K562 (cell line): ENCODE data around the gene TRIM47. TPM values are rescaled to one million over a fixed set of nuclear protein-coding genes. Genes with fewer than 3 reads are reported as not detected.

Experiments used
- BRD9 ChIP-seq: fragments of 450-650 bp; IDR thresholded peaks from 2 replicates; pipeline ENCODE4 v1.6.1; 2018; ENCODE audit warnings: low read depth; ENCODE audit not compliant: partially characterized antibody
- CREB1 ChIP-seq, 2 experiments: sonication (generic) in 1 of 2; formaldehyde crosslinking in 1 of 2; IDR thresholded peaks; 2 replicates each; pipeline versions ENCODE4 v1.6.1 to v1.8.0; 2012 to 2022; ENCODE audit warnings: inconsistent platforms in 1 of 2, mild to moderate bottlenecking in 1 of 2, missing genetic modification reagents in 1 of 2, moderate library complexity in 1 of 2
- DMBX1 ChIP-seq: fragments of 250-450 bp; sonication (Bioruptor Pico); IDR thresholded peaks from 2 replicates; pipeline ENCODE4 v1.8.0; 2022; ENCODE audit warnings: inconsistent platforms, mild to moderate bottlenecking, moderate library complexity, borderline replicate concordance
- ELF1 ChIP-seq: fragments of 200-800 bp; sonication (Bioruptor generic); IDR thresholded peaks from 2 replicates; pipeline ENCODE4 v1.6.1; 2016; ENCODE audit warnings: missing genetic modification characterization, missing compliant biosample characterization
- ETV1 ChIP-seq: fragments of 450-650 bp; conservative IDR thresholded peaks from 2 replicates; pipeline ENCODE4 v1.6.1; 2016; ENCODE audit warnings: missing genetic modification characterization, control low read depth, low read depth, missing compliant biosample characterization
- MXI1 ChIP-seq: IDR thresholded peaks from 2 replicates; pipeline ENCODE4 v1.6.1; 2011; ENCODE audit warnings: low read depth, mild to moderate bottlenecking, improper control_type of control experiment, low read length
- NELFE ChIP-seq: IDR thresholded peaks from 2 replicates; pipeline ENCODE4 v1.6.1; 2011; ENCODE audit warnings: mild to moderate bottlenecking; ENCODE audit not compliant: insufficient read depth, insufficient read length
- PHF21A ChIP-seq: fragments of 450-650 bp; IDR thresholded peaks from 2 replicates; pipeline ENCODE4 v1.6.1; 2017; ENCODE audit warnings: low read depth, borderline replicate concordance
- PKNOX1 ChIP-seq: fragments of 450-650 bp; IDR thresholded peaks from 2 replicates; pipeline ENCODE4 v1.6.1; 2016
- PYGO2 ChIP-seq: fragments of 450-650 bp; IDR thresholded peaks from 2 replicates; pipeline ENCODE4 v1.6.1; 2016; ENCODE audit warnings: mild to moderate bottlenecking, missing genetic modification characterization, moderate library complexity, missing compliant biosample characterization
- STAT5B ChIP-seq: fragments of 250-450 bp; sonication (Bioruptor Pico); IDR thresholded peaks from 2 replicates; pipeline ENCODE4 v1.8.0; 2021; ENCODE audit warnings: mild to moderate bottlenecking, inconsistent platforms
- TAF15 ChIP-seq: fragments of 200-400 bp; formaldehyde crosslinking; IDR thresholded peaks from 2 replicates; pipeline ENCODE4 v1.6.1; 2017; ENCODE audit warnings: mild to moderate bottlenecking, low read depth, low read length, moderate library complexity
- TCF15 ChIP-seq: fragments of 250-450 bp; sonication (Bioruptor Pico); IDR thresholded peaks from 2 replicates; pipeline ENCODE4 v1.8.0; 2022; ENCODE audit warnings: moderate library complexity, mild to moderate bottlenecking, inconsistent platforms
- TSHZ1 ChIP-seq: fragments of 250-450 bp; sonication (Bioruptor Pico); IDR thresholded peaks from 2 replicates; pipeline ENCODE4 v1.4.0; 2020; ENCODE audit warnings: mild to moderate bottlenecking, moderate library complexity
- XRCC3 ChIP-seq: fragments of 450-650 bp; IDR thresholded peaks from 2 replicates; pipeline ENCODE4 v1.6.1; 2017; ENCODE audit warnings: mild to moderate bottlenecking, moderate library complexity
- ZBED1 ChIP-seq: IDR thresholded peaks from 2 replicates; pipeline ENCODE4 v1.6.1; 2014
- ZBTB2 ChIP-seq: fragments of 450-650 bp; IDR thresholded peaks from 2 replicates; pipeline ENCODE4 v1.6.1; 2016; ENCODE audit warnings: antibody characterized with exemption
- ZBTB33 ChIP-seq: sonication (generic); formaldehyde crosslinking; IDR thresholded peaks from 2 replicates; pipeline ENCODE4 v1.8.1; 2023; ENCODE audit warnings: mild to moderate bottlenecking, missing genetic modification reagents
- ZKSCAN1 ChIP-seq: fragments of 150-350 bp; IDR thresholded peaks from 2 replicates; pipeline ENCODE4 v1.6.1; 2016; ENCODE audit warnings: low read depth, low read length
- ZNF274 ChIP-seq: IDR thresholded peaks from 2 replicates; pipeline ENCODE4 v1.6.1; 2011; ENCODE audit warnings: low read depth, mild to moderate bottlenecking, low read length, moderate library complexity, borderline replicate concordance
- polyA plus RNA-seq, 8 experiments: library from polyadenylated mRNA; depleted of rRNA in 4 of 8; stranded (reverse) in 5 of 8; unstranded in 3 of 8; fragments of >200 nt; fragmentation: Nextera tagmentation in 2 of 8; fragmentation: Illumina TruSeq in 1 of 8; extraction: Ambion mirVana in 2 of 8; extraction: Trizol in 1 of 8; gene quantifications; 2 replicates each; pipeline versions ENCODE4 v1.2.1 to v1.2.3, GENCODE V29; 2011 to 2014; ENCODE audit warnings: inconsistent platforms in 1 of 8, missing spikeins in 1 of 8
- total RNA-seq, 7 experiments: library from RNA; depleted of rRNA in 6 of 7; stranded (reverse); fragments of >200 nt in 6 of 7; fragmentation: Illumina TruSeq in 2 of 7; extraction: Trizol in 2 of 7; gene quantifications; 2 replicates each; pipeline versions ENCODE4 v1.2.1 to v1.2.3, GENCODE V29; 2011 to 2021; ENCODE audit warnings: low replicate concordance in 1 of 7

TRIM47 gene
- total and polyA plus RNA-seq, 9 of the 15 experiments (the other 6 are each of a cell fraction or from before 2014, with no cell fraction given): 0.56 to 6.1 (median 3.2) TPM

GRCh38 chr17:75845058-75845711 is 33.2 kb downstream of the TRIM47 start (continued):
- TF ChIP-seq ETV1: no peak
- TF ChIP-seq MXI1: 0 out of 2 replicates have a peak, but pooled peaks have one; percentile 6
- no peak for TF ChIP-seq ELF1 (tag)
- TF ChIP-seq DMBX1 (CRISPR knock-in tag): peak; percentile 26; the same call in 1 of the 2 replicates
- TF ChIP-seq PYGO2: no peak
- TF ChIP-seq PHF21A: peak; percentile 45; the same call in 1 of the 2 replicates
- peak; percentile 77; the same call in 1 of the 2 replicates for TF ChIP-seq ZBTB2
- peak; percentile 76 for TF ChIP-seq ZBTB33 (CRISPR knock-in tag)
- no peak for TF ChIP-seq XRCC3
- TF ChIP-seq ZNF274: no peak
- TF ChIP-seq TSHZ1 (CRISPR knock-in tag): no peak
- TF ChIP-seq CREB1 (IDR thresholded peaks at IDR 0.05): no peak
- peak; percentile 63 for TF ChIP-seq CREB1 (CRISPR knock-in tag; IDR thresholded peaks at IDR 0.05)
- 0 out of 2 replicates have a peak, but pooled peaks have one; percentile 26 for TF ChIP-seq ZKSCAN1
- no peak for TF ChIP-seq STAT5B (CRISPR knock-in tag)
- TF ChIP-seq TCF15: no peak
- TF ChIP-seq BRD9: no peak
- TF ChIP-seq ZBED1: no peak
- no peak for TF ChIP-seq TAF15
- no peak for TF ChIP-seq NELFE
- TF ChIP-seq PKNOX1: peak; percentile 94
